ENCODE data around the gene CYB561D1.
"Not testable (repeated sequence)": the region's sequence is repeated elsewhere in the genome, so short reads cannot be mapped to it uniquely, and the experiment has no call there.

Gene CYB561D1, protein sequence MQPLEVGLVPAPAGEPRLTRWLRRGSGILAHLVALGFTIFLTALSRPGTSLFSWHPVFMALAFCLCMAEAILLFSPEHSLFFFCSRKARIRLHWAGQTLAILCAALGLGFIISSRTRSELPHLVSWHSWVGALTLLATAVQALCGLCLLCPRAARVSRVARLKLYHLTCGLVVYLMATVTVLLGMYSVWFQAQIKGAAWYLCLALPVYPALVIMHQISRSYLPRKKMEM

DNA sequence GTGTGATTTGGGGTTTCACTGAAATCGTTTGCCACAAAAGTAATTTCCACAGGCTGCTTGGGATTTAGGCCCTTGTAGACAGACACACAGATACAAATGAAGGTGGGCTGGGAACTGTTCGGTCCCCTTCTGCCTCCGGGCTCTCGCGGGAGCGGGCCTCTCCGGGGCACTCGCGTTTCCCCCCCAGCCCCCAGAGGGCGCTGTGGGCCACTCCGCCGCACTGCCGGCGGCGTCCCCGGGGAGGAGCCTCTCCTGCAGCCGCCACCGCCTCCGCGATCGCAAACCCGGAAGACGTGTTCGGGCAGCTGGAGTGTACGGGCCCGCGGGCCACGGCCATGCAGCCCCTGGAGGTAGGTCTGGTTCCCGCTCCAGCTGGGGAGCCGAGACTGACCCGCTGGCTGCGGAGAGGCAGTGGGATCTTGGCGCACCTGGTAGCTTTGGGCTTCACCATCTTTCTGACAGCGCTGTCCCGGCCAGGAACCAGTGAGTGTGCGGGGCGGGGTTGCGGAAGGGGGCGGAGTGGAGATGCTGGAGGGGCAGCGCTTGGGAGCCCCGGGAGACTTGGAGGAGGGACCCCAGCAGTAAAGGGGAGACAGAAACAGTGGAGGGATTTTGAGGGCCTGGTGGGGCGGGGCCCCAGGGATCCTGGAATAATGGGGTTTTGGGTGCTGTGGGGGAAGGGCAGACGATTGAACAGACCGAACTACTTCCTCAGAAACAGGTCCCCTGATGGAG is at the start of gene CYB561D1:
TSS of gene CYB561D1 (plus strand) at position 290 of the 735 bp plus-strand sequence. CDS start at position 336, 46 bp downstream.
- H3K79me2 ChIP-seq (ENCODE audit: insufficient read depth, low read length), result peaks cover 34% of the 10 kb centered on the region
- peak within 1 kb of the TSS; percentile 91 for H2AFZ ChIP-seq (ENCODE audit: low read length)
- H3K4me1 ChIP-seq (ENCODE audit: insufficient read depth, low read length, poor library complexity, severe bottlenecking), result peaks cover 25% of the 10 kb centered on the region
- TF ChIP-seq CTCF (conservative IDR thresholded peaks at IDR 0.05; ENCODE audit: low read length) (peak; percentile 83), EZH2phosphoT487 (IDR thresholded peaks at IDR 0.05; ENCODE audit: borderline replicate concordance) (no peak)
- H3F3A ChIP-seq (ENCODE audit: low read depth), result no peaks in the 10 kb centered on the region
- H3K9me3 ChIP-seq (ENCODE audit: insufficient read depth, low read depth, low read length), result no peaks in the 10 kb centered on the region
- H4K20me1 ChIP-seq (ENCODE audit: insufficient read depth, low read length, poor library complexity, severe bottlenecking), result peaks cover 7% of the 10 kb centered on the region
- peak within 1 kb of the TSS; percentile 69 for H3K9ac ChIP-seq (ENCODE audit: low read depth, low read length, poor library complexity, severe bottlenecking)
- H3K4me3 ChIP-seq (ENCODE audit: low read length, poor library complexity, severe bottlenecking), result peak within 1 kb of the TSS; percentile 96
- peaks cover 6% of the 10 kb centered on the region; the same call in 1 of the 2 replicates for H3K36me3 ChIP-seq (ENCODE audit: insufficient read depth, low read length)
- no peaks in the 10 kb centered on the region for H3K9me2 ChIP-seq (replicated peaks; ENCODE audit: low read depth, low read length)
- H3K27me3 ChIP-seq (ENCODE audit: insufficient read depth, low read length, poor library complexity, severe bottlenecking), result no peaks in the 10 kb centered on the region
- peak within 1 kb of the TSS; percentile 80 for H3K4me2 ChIP-seq (ENCODE audit: low read depth, low read length, poor library complexity, severe bottlenecking)

DNA sequence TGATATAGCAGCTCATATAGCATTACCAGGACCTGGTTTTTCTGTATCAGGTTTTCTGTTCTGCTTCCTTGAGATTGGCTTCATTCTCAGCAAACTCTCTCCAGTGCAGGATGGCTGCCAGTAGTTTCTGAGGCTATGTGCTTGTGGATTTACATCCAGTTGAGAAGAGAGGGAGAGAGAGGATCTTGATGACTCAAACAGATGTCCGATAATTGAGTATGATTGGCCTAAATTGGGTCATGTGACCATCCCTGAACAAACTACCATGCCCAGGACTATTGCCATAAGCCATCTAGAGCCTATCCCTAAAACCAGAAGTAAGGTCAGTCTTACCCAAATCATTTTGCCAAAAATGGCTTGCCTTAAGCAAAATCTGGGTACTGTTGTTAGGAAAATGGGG is 49.5 kb upstream of the CYB561D1 start:
- H3K9me2 ChIP-seq (replicated peaks; ENCODE audit: low read depth, low read length), result no peaks in the 10 kb centered on the region
- TF ChIP-seq CTCF (conservative IDR thresholded peaks at IDR 0.05; ENCODE audit: low read length) (no peak), EZH2phosphoT487 (IDR thresholded peaks at IDR 0.05; ENCODE audit: borderline replicate concordance) (no peak)
- peaks cover 19% of the 10 kb centered on the region for H3K27me3 ChIP-seq (ENCODE audit: insufficient read depth, low read length, poor library complexity, severe bottlenecking)
- no peak overlapping the region for H3K4me2 ChIP-seq (ENCODE audit: low read depth, low read length, poor library complexity, severe bottlenecking)
- H3K79me2 ChIP-seq (ENCODE audit: insufficient read depth, low read length), result no peaks in the 10 kb centered on the region
- H3K36me3 ChIP-seq (ENCODE audit: insufficient read depth, low read length), result no peaks in the 10 kb centered on the region
- H2AFZ ChIP-seq (ENCODE audit: low read length), result no peak overlapping the region
- no peaks in the 10 kb centered on the region for H3K9me3 ChIP-seq (ENCODE audit: insufficient read depth, low read depth, low read length)
- no peaks in the 10 kb centered on the region for H4K20me1 ChIP-seq (ENCODE audit: insufficient read depth, low read length, poor library complexity, severe bottlenecking)
- H3K9ac ChIP-seq (ENCODE audit: low read depth, low read length, poor library complexity, severe bottlenecking), result no peak overlapping the region
- no peak overlapping the region for H3K4me3 ChIP-seq (ENCODE audit: low read length, poor library complexity, severe bottlenecking)
- no peaks in the 10 kb centered on the region for H3K4me1 ChIP-seq (ENCODE audit: insufficient read depth, low read length, poor library complexity, severe bottlenecking)
- H3F3A ChIP-seq (ENCODE audit: low read depth), result no peaks in the 10 kb centered on the region

- not testable (repeated sequence) for H3K4me1 ChIP-seq (ENCODE audit: insufficient read depth, low read length, poor library complexity, severe bottlenecking); H3K9ac ChIP-seq (ENCODE audit: low read depth, low read length, poor library complexity, severe bottlenecking); H3K9me3 ChIP-seq (ENCODE audit: insufficient read depth, low read depth, low read length); H3K9me2 ChIP-seq (replicated peaks; ENCODE audit: low read depth, low read length); H4K20me1 ChIP-seq (ENCODE audit: insufficient read depth, low read length, poor library complexity, severe bottlenecking); H3F3A ChIP-seq (ENCODE audit: low read depth); H3K4me3 ChIP-seq (ENCODE audit: low read length, poor library complexity, severe bottlenecking); H3K4me2 ChIP-seq (ENCODE audit: low read depth, low read length, poor library complexity, severe bottlenecking); H3K36me3 ChIP-seq (ENCODE audit: insufficient read depth, low read length); H3K79me2 ChIP-seq (ENCODE audit: insufficient read depth, low read length); H2AFZ ChIP-seq (ENCODE audit: low read length)
- H3K27me3 ChIP-seq (ENCODE audit: insufficient read depth, low read length, poor library complexity, severe bottlenecking), result peaks cover 19% of the 10 kb centered on the region
Observed at GRCh38 chr1:109445949-109446695, 47.8 kb upstream of the CYB561D1 start.

Data from Loucy (cell line).